Body of pancreas (tissue), 4 donors: ENCODE results near the gene NRCAM. TPM values are rescaled to one million over a fixed set of nuclear protein-coding genes. Genes with fewer than 3 reads are reported as not detected.
A peak's percentile ranks its signal among the peaks of the same experiment; 100 is the strongest.

ENCODE experiments used
- ATAC-seq: fragments of 150-250 bp; one replicate; pipeline ENCODE4 v1.9.1; 2016
- DNase-seq, 4 donors: peaks; one replicate each; pipeline ENCODE4 v3.0.0-alpha.2; 2019
- H3K27ac ChIP-seq, 4 donors: fragments of 200-600 bp; sonication (generic); 1 replicate in 3 of 4; 2 replicates in 1 of 4; pipeline versions ENCODE4 v1.5.1 to v1.6.1; 2016 to 2019; ENCODE audit warnings: mild to moderate bottlenecking in 1 of 4, mixed read lengths in 1 of 4, moderate library complexity in 1 of 4
- H3K27me3 ChIP-seq, 2 donors: fragments of 200-600 bp; sonication (generic); one replicate each; pipeline ENCODE4 v1.6.0; 2016; ENCODE audit warnings: mild to moderate bottlenecking in 1 of 2
- H3K36me3 ChIP-seq, 2 donors: fragments of 200-600 bp; sonication (generic); replicated peaks in 1 of 2; 2 replicates each; pipeline ENCODE4 v1.5.1; 2016; ENCODE audit warnings: low read depth in 2 of 2; ENCODE audit not compliant: insufficient read depth in 1 of 2
- H3K4me1 ChIP-seq: fragments of 200-600 bp; sonication (generic); one replicate; pipeline ENCODE4 v1.6.0; 2016
- H3K4me3 ChIP-seq, 2 donors: fragments of 200-600 bp; sonication (generic); 1 replicate in 1 of 2; 2 replicates in 1 of 2; pipeline ENCODE4 v1.5.1; 2016 to 2019
- H3K9me3 ChIP-seq, 3 donors: fragments of 200-600 bp; sonication (generic); 1 replicate in 2 of 3; 2 replicates in 1 of 3; pipeline ENCODE4 v1.5.1; 2016
- CTCF ChIP-seq, 7 experiments: fragments of 450-650 bp in 4 of 7; fragments of 200-600 bp in 3 of 7; sonication (generic) in 3 of 7; IDR thresholded peaks; one replicate each; pipeline ENCODE4 v1.5.1; 2016 to 2019; ENCODE audit warnings: antibody characterized with exemption in 7 of 7
- POLR2A ChIP-seq, 3 donors: fragments of 450-650 bp; IDR thresholded peaks; one replicate each; pipeline ENCODE4 v1.6.1; 2016; ENCODE audit warnings: antibody characterized with exemption in 3 of 3, mild to moderate bottlenecking in 2 of 3
- WGBS, 2 donors: methylation state at CpG; one replicate each; pipeline ENCODE4 v1.1.5; 2017; 5-methylcytosine and 5-hydroxymethylcytosine counted together
- intact Hi-C: fragments of 100-400 bp; cut with DNase I; formaldehyde crosslinking; loops from one replicate; pipeline ENCODE4 v1.15.1; 2023
- total RNA-seq, 2 donors: library from RNA; depleted of rRNA; stranded (reverse); fragments of >200 nt; gene quantifications; one replicate each; pipeline ENCODE4 v1.1.0, GENCODE V29; 2016

Gene NRCAM
- total RNA-seq, 2 donors from 2014 or later: 39.4 to 49.8 TPM

GRCh38 chr7:108270385-108271015 lies 185.7 kb downstream of the NRCAM start:
- H3K4me3 ChIP-seq: no peak overlapping the region
- intact Hi-C loops: no loop called here
- WGBS, 2 donors: 59 to 60% methylated on average over 5 of the region's 5 CpGs
- H3K27me3 ChIP-seq: no peaks in the 10 kb centered on the region
- no peaks in the 10 kb centered on the region for H3K9me3 ChIP-seq
- peaks cover 25% of the 10 kb centered on the region for H3K4me1 ChIP-seq
- H3K27ac ChIP-seq: no peak overlapping the region
- DNase-seq: no peak
- ATAC-seq: no peak
- H3K36me3 ChIP-seq: no peaks in the 10 kb centered on the region
- TF ChIP-seq POLR2A (IDR thresholded peaks at IDR 0.05) (no peak), CTCF (IDR thresholded peaks at IDR 0.05) (no peak)

GRCh38 chr7:108268200-108268820 lies 187.9 kb downstream of the NRCAM start:
- Histone ChIP-seq H3K27ac (no peak overlapping the region), H3K36me3 (no peaks in the 10 kb centered on the region), H3K4me1 (peaks cover 30% of the 10 kb centered on the region), H3K27me3 (no peaks in the 10 kb centered on the region), H3K4me3 (no peak overlapping the region), H3K9me3 (no peaks in the 10 kb centered on the region)
- intact Hi-C loops: no loop called here
- ATAC-seq (no peak), DNase-seq (no peak)
- TF ChIP-seq CTCF (IDR thresholded peaks at IDR 0.05) (no peak), POLR2A (IDR thresholded peaks at IDR 0.05) (no peak)
- 70 to 81% methylated on average over 6 of the region's 6 CpGs for whole genome bisulfite sequencing, 2 donors

GRCh38 chr7:108267615-108268014 lies 188.6 kb downstream of the NRCAM start:
- no peak overlapping the region for H3K27ac ChIP-seq
- H3K4me1 ChIP-seq: peaks cover 30% of the 10 kb centered on the region
- H3K27me3 ChIP-seq: no peaks in the 10 kb centered on the region
- H3K9me3 ChIP-seq: no peaks in the 10 kb centered on the region
- DNase-seq (no peak), ATAC-seq (no peak)
- intact Hi-C loops: no loop called here
- no peak overlapping the region for H3K4me3 ChIP-seq
- H3K36me3 ChIP-seq: no peaks in the 10 kb centered on the region
- TF ChIP-seq POLR2A (IDR thresholded peaks at IDR 0.05) (no peak), CTCF (IDR thresholded peaks at IDR 0.05) (no peak)
- 96 to 100% methylated on average over 1 of the region's 1 CpG for WGBS, 2 donors

- no peak overlapping the region for H3K27ac ChIP-seq
- H3K9me3 ChIP-seq: no peaks in the 10 kb centered on the region
- intact Hi-C loops: no loop called here
- peak in 1 of 4 donors; percentile 34 for DNase-seq
- H3K4me1 ChIP-seq: peaks cover 30% of the 10 kb centered on the region
- H3K4me3 ChIP-seq: no peak overlapping the region
- TF ChIP-seq CTCF (IDR thresholded peaks at IDR 0.05) (no peak), POLR2A (IDR thresholded peaks at IDR 0.05) (no peak)
- ATAC-seq: no peak
- WGBS, 2 donors: 49 to 60% methylated on average over 3 of the region's 3 CpGs
- H3K27me3 ChIP-seq: no peaks in the 10 kb centered on the region
- H3K36me3 ChIP-seq: no peaks in the 10 kb centered on the region
These were observed 189.7 kb downstream of the NRCAM start for GRCh38 chr7:108266491-108266890.

- Histone ChIP-seq H3K9me3 (no peaks in the 10 kb centered on the region), H3K4me1 (peaks cover 30% of the 10 kb centered on the region), H3K36me3 (no peaks in the 10 kb centered on the region), H3K27me3 (no peaks in the 10 kb centered on the region), H3K4me3 (no peak overlapping the region), H3K27ac (no peak overlapping the region)
- intact Hi-C loops: no loop called here
- TF ChIP-seq POLR2A (IDR thresholded peaks at IDR 0.05) (no peak), CTCF (IDR thresholded peaks at IDR 0.05) (no peak)
- ATAC-seq (no peak), DNase-seq (no peak)
These were observed 190.2 kb downstream of the NRCAM start for GRCh38 chr7:108266035-108266434.
